ENCODE results near the gene SEC31A. TPM values are rescaled to one million over a fixed set of nuclear protein-coding genes. Genes with fewer than 3 reads are reported as not detected.

The SEC31A gene
- polyA plus RNA-seq, 1 of the 3 experiments (the other 2 are of a cell fraction): 147 TPM

DNA sequence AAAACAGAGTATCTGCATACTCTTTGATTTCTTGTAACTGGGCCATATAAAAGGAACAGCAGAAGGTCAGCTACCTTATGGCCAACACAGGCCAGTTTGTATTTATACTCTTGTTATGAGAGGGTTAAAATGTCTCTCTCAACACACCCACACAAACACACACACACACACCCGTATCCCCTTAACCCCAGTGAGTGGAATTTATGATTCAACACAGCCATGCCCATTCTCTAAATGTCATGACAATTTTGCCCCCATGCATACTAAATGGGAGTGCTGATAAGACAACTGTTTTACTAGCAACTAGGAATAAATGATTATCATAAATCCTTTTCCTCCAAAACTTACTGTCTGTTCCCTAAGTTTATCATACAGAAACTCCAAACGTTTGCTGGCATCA lies 70.3 kb downstream of the SEC31A start:
- Histone ChIP-seq H2AFZ (ENCODE audit: low read depth) (no peak overlapping the region), H4K20me1 (ENCODE audit: insufficient read depth) (no peaks in the 10 kb centered on the region), H3K36me3 (replicated peaks in 1 of 2; ENCODE audit: control insufficient read depth in 1 of 2, insufficient read depth in 2 of 2, low read length in 1 of 2) (peaks cover 69 to 85% of the 10 kb centered on the region in 2 experiments), H3K4me2 (no peak overlapping the region), H3K9ac (no peak overlapping the region), H3K9me3 (no peaks in the 10 kb centered on the region), H3K27me3 (ENCODE audit: insufficient read depth) (no peaks in the 10 kb centered on the region), H3K4me1 (ENCODE audit: control insufficient read depth in 1 of 2, insufficient read depth in 2 of 2, low read depth in 1 of 2, low read length in 1 of 2) (no peaks in the 10 kb centered on the region), H3K79me2 (ENCODE audit: insufficient read depth) (peaks cover 13% of the 10 kb centered on the region; the same call in 1 of the 2 replicates), H3K27ac (ENCODE audit: low read depth in 2 of 2, low read length in 1 of 2) (no peak overlapping the region), H3K9me2 (no peaks in the 10 kb centered on the region), H3F3A (replicated peaks; ENCODE audit: insufficient read depth) (peaks cover 58% of the 10 kb centered on the region), H3K4me3 (ENCODE audit: low read depth in 2 of 2, low read length in 1 of 2) (no peak overlapping the region)
- no peak for DNase-seq
- ChIA-PET CTCF (interaction anchor here (1.0 kb wide), 1 partner anchor 99 kb away, joined by 4 read pairs; no protein-coding TSS in a partner anchor), POLR2A (no interaction called here)
- TF ChIP-seq GATA2 (CRISPR knock-in tag; IDR thresholded peaks at IDR 0.05) (no peak), MEF2A (IDR thresholded peaks at IDR 0.05; ENCODE audit: borderline replicate concordance, low read depth) (no peak), RCOR1 (IDR thresholded peaks at IDR 0.05; ENCODE audit: low read length) (no peak), RXRA (IDR thresholded peaks at IDR 0.05; ENCODE audit: borderline replicate concordance, low read depth) (no peak), SIN3A (IDR thresholded peaks at IDR 0.05; ENCODE audit: borderline replicate concordance, low read depth, low read length) (no peak), FOXM1 (IDR thresholded peaks at IDR 0.05; ENCODE audit: low read depth) (no peak)
- TF ChIP-seq, protein P1, sequence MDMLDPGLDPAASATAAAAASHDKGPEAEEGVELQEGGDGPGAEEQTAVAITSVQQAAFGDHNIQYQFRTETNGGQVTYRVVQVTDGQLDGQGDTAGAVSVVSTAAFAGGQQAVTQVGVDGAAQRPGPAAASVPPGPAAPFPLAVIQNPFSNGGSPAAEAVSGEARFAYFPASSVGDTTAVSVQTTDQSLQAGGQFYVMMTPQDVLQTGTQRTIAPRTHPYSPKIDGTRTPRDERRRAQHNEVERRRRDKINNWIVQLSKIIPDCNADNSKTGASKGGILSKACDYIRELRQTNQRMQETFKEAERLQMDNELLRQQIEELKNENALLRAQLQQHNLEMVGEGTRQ (IDR thresholded peaks at IDR 0.05; ENCODE audit: borderline replicate concordance, low read depth, low read length): no peak
- WGBS (ENCODE audit: low lambda C conversion rate): 51% methylated on average over 2 of the region's 2 CpGs

DNA sequence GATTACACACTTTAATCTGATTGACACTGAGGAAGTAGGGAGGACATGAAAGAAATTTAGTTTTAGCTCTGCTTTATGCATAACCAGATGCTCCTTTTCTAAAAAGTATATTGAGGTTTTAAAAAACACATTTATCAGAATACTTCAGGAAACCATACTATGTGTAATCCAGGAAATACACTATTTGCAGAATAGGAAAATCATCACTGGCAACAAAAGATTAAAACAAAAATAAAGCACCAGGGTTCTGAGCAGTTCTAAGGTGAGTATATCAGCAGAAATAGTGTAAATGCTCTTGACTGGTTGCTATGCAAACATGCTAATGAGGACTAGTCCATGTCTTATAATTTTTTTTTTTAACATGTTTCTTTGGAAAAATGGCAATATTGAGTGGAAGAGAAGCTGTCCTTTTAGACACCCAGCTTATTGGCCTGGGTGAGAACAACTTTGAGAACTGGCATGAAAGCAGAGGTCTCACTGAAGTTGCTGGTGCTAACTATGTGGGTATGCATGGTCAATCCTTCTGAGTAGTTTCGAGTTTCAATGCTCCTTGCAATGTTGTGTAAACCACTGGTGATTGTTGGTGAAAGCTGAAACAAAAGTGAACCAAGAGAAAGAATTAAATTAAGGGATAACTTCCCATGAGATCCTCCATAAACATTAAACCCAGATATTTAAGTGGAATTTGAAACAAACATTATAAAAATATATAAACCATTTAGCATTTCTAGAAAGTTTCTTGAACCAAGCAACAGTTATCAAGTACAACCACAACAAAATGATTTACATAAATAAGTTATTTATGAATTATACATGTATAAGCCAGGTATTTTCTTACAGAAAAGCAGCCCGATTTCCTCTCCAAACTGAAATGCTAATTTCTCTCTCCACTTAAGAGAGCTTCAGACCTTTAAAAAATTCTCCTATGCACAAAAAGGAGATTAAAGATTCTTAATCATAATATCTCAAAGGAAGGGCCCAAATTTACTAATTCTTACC lies 72.0 kb downstream of the SEC31A start:
- H3K9ac ChIP-seq: no peak overlapping the region
- H3K36me3 ChIP-seq (replicated peaks in 1 of 2; ENCODE audit: control insufficient read depth in 1 of 2, insufficient read depth in 2 of 2, low read length in 1 of 2): peaks cover 52 to 67% of the 10 kb centered on the region in 2 experiments
- H4K20me1 ChIP-seq (ENCODE audit: insufficient read depth): no peaks in the 10 kb centered on the region
- no peak overlapping the region for H2AFZ ChIP-seq (ENCODE audit: low read depth)
- 0 out of 2 replicates have a peak, but pooled peaks cover 6% of the 10 kb centered on the region for H3K79me2 ChIP-seq (ENCODE audit: insufficient read depth)
- H3K9me2 ChIP-seq: no peaks in the 10 kb centered on the region
- peaks cover 57% of the 10 kb centered on the region for H3F3A ChIP-seq (replicated peaks; ENCODE audit: insufficient read depth)
- no peak for DNase-seq
- no peaks in the 10 kb centered on the region for H3K27me3 ChIP-seq (ENCODE audit: insufficient read depth)
- WGBS (ENCODE audit: low lambda C conversion rate): 85% methylated on average over 2 of the region's 2 CpGs
- no peak overlapping the region for H3K4me3 ChIP-seq (ENCODE audit: low read depth in 2 of 2, low read length in 1 of 2)
- CTCF ChIA-PET: interaction anchor here (0.7 to 1.3 kb wide), 5 partner anchors 18 to 357 kb away, joined by 3 to 5 read pairs (median 4); no protein-coding TSS in a partner anchor
- H3K4me1 ChIP-seq (ENCODE audit: control insufficient read depth in 1 of 2, insufficient read depth in 2 of 2, low read depth in 1 of 2, low read length in 1 of 2): peaks cover 0 to 2% of the 10 kb centered on the region in 2 experiments; a peak in 1 of 4 replicates
- H3K27ac ChIP-seq (ENCODE audit: low read depth in 2 of 2, low read length in 1 of 2): no peak overlapping the region
- POLR2A ChIA-PET: no interaction called here
- no peaks in the 10 kb centered on the region for H3K9me3 ChIP-seq
- H3K4me2 ChIP-seq: no peak overlapping the region
- TF ChIP-seq EP300 (IDR thresholded peaks at IDR 0.05; ENCODE audit: borderline replicate concordance in 1 of 2, low read depth in 1 of 2, low read length in 1 of 2) (no peak), MXI1 (IDR thresholded peaks at IDR 0.05; ENCODE audit: low read depth, low read length) (no peak), FOXM1 (IDR thresholded peaks at IDR 0.05; ENCODE audit: low read depth) (no peak), RAD21 (IDR thresholded peaks at IDR 0.05; ENCODE audit: low read length) (no peak), GABPA (IDR thresholded peaks at IDR 0.05; ENCODE audit: low read depth) (no peak), RXRA (IDR thresholded peaks at IDR 0.05; ENCODE audit: borderline replicate concordance, low read depth) (no peak), GATA2 (CRISPR knock-in tag; IDR thresholded peaks at IDR 0.05) (no peak), ELF1 (IDR thresholded peaks at IDR 0.05) (no peak), FOSL2 (IDR thresholded peaks at IDR 0.05; ENCODE audit: borderline replicate concordance, low read depth) (no peak), CHD2 (IDR thresholded peaks at IDR 0.05; ENCODE audit: low read length, partially characterized antibody) (no peak)
- TF ChIP-seq, protein P2, sequence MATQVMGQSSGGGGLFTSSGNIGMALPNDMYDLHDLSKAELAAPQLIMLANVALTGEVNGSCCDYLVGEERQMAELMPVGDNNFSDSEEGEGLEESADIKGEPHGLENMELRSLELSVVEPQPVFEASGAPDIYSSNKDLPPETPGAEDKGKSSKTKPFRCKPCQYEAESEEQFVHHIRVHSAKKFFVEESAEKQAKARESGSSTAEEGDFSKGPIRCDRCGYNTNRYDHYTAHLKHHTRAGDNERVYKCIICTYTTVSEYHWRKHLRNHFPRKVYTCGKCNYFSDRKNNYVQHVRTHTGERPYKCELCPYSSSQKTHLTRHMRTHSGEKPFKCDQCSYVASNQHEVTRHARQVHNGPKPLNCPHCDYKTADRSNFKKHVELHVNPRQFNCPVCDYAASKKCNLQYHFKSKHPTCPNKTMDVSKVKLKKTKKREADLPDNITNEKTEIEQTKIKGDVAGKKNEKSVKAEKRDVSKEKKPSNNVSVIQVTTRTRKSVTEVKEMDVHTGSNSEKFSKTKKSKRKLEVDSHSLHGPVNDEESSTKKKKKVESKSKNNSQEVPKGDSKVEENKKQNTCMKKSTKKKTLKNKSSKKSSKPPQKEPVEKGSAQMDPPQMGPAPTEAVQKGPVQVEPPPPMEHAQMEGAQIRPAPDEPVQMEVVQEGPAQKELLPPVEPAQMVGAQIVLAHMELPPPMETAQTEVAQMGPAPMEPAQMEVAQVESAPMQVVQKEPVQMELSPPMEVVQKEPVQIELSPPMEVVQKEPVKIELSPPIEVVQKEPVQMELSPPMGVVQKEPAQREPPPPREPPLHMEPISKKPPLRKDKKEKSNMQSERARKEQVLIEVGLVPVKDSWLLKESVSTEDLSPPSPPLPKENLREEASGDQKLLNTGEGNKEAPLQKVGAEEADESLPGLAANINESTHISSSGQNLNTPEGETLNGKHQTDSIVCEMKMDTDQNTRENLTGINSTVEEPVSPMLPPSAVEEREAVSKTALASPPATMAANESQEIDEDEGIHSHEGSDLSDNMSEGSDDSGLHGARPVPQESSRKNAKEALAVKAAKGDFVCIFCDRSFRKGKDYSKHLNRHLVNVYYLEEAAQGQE (IDR thresholded peaks at IDR 0.05; ENCODE audit: low read depth, low read length): no peak
- TF ChIP-seq, protein P1 (IDR thresholded peaks at IDR 0.05; ENCODE audit: borderline replicate concordance, low read depth, low read length): no peak
- TF ChIP-seq, protein P3, sequence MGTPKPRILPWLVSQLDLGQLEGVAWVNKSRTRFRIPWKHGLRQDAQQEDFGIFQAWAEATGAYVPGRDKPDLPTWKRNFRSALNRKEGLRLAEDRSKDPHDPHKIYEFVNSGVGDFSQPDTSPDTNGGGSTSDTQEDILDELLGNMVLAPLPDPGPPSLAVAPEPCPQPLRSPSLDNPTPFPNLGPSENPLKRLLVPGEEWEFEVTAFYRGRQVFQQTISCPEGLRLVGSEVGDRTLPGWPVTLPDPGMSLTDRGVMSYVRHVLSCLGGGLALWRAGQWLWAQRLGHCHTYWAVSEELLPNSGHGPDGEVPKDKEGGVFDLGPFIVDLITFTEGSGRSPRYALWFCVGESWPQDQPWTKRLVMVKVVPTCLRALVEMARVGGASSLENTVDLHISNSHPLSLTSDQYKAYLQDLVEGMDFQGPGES (IDR thresholded peaks at IDR 0.05; ENCODE audit: low read depth, low read length): no peak

Data from SK-N-SH (cell line).